B cell (primary cell): Measurements from ENCODE around the gene QRSL1. TPM values are rescaled to one million over a fixed set of nuclear protein-coding genes. Genes with fewer than 3 reads are reported as not detected.
A peak's percentile ranks its signal among the peaks of the same experiment; 100 is the strongest.

Source experiments
- ATAC-seq: fragments of 200-7000 bp; cut with Tn5 transposase; one replicate; pipeline ENCODE4 v1.10.0; 2021; ENCODE audit warnings: low read depth, mild to moderate bottlenecking, moderate number of reproducible peaks, moderate library complexity
- CTCF ChIA-PET: fragments of 350-600 bp; sonication (Branson Sonifier 250); formaldehyde crosslinking; loops from one replicate; lab custom pipeline; 2021; ENCODE audit warnings: antibody characterized with exemption, inconsistent platforms; lab: Charles Lee
- POLR2A ChIA-PET: fragments of 350-600 bp; sonication (Branson Sonifier 250); formaldehyde crosslinking; loops from one replicate; lab custom pipeline; 2021; ENCODE audit warnings: antibody characterized with exemption; lab: Charles Lee
- DNase-seq: peaks from one replicate; pipeline ENCODE4 v3.0.0; 2013
- H2AFZ ChIP-seq: 2 replicates; pipeline ENCODE4 v1.6.1; 2012; ENCODE audit warnings: mild to moderate bottlenecking, low read depth, low read length; ENCODE audit not compliant: insufficient read depth, poor library complexity, severe bottlenecking
- H3K27ac ChIP-seq, 2 donors: 1 replicate in 1 of 2; 2 replicates in 1 of 2; pipeline ENCODE4 v1.5.1; 2012 to 2013; ENCODE audit warnings: low read length in 2 of 2, mild to moderate bottlenecking in 2 of 2, moderate library complexity in 1 of 2
- H3K27me3 ChIP-seq, 4 experiments: fragments of 200-600 bp in 1 of 4; sonication (generic) in 1 of 4; replicated peaks in 1 of 4; 1 replicate in 2 of 4; 2 replicates in 2 of 4; pipeline versions ENCODE4 v1.6.1 to v1.7.0; 2013 to 2016; ENCODE audit warnings: low read length in 3 of 4, mild to moderate bottlenecking in 2 of 4, mixed read lengths in 1 of 4, moderate library complexity in 1 of 4; ENCODE audit not compliant: insufficient read depth in 4 of 4, control insufficient read depth in 3 of 4; ENCODE audit errors: control extremely low read depth in 1 of 4
- H3K36me3 ChIP-seq, 2 experiments: replicated peaks in 1 of 2; 1 replicate in 1 of 2; 2 replicates in 1 of 2; pipeline versions ENCODE4 v1.6.1 to v1.7.1; 2013; ENCODE audit warnings: low read length in 1 of 2; ENCODE audit not compliant: insufficient read depth in 2 of 2, control insufficient read depth in 1 of 2; ENCODE audit errors: control extremely low read depth in 1 of 2, extremely low read depth in 1 of 2
- H3K4me1 ChIP-seq, 2 donors: fragments of 200-600 bp in 1 of 2; sonication (generic) in 1 of 2; 1 replicate in 1 of 2; 2 replicates in 1 of 2; pipeline versions ENCODE4 v1.5.1 to v1.6.1; 2013 to 2017; ENCODE audit warnings: low read length in 2 of 2; ENCODE audit not compliant: control insufficient read depth in 2 of 2, insufficient read depth in 2 of 2
- H3K4me2 ChIP-seq: replicated peaks from 2 replicates; pipeline ENCODE3; 2012; ENCODE audit warnings: mild to moderate bottlenecking, low read depth, low read length; ENCODE audit not compliant: poor library complexity, severe bottlenecking
- H3K4me3 ChIP-seq, 5 experiments: fragments of 200-600 bp in 1 of 5; sonication (generic) in 1 of 5; 1 replicate in 3 of 5; 2 replicates in 2 of 5; pipeline versions ENCODE4 v1.5.1 to v1.7.0; 2011 to 2016; ENCODE audit warnings: low read length in 4 of 5, mild to moderate bottlenecking in 4 of 5, low read depth in 2 of 5, control low read depth in 1 of 5, moderate library complexity in 1 of 5; ENCODE audit not compliant: insufficient read depth in 1 of 5; ENCODE audit errors: control extremely low read depth in 1 of 5, extremely low read depth in 1 of 5
- H3K79me2 ChIP-seq: fragments of 200-600 bp; sonication (generic); one replicate; pipeline ENCODE4 v1.6.0; 2016; ENCODE audit warnings: low read length; ENCODE audit not compliant: control insufficient read depth, insufficient read depth
- H3K9ac ChIP-seq: fragments of 200-600 bp; sonication (generic); 2 replicates; pipeline ENCODE4 v1.6.1; 2017; ENCODE audit warnings: mild to moderate bottlenecking, low read length, moderate library complexity
- H3K9me3 ChIP-seq, 3 donors: one replicate each; pipeline versions ENCODE4 v1.6.1 to v1.7.1; 2013; ENCODE audit warnings: low read length in 2 of 3; ENCODE audit not compliant: control insufficient read depth in 2 of 3, insufficient read depth in 1 of 3; ENCODE audit errors: control extremely low read depth in 1 of 3
- H4K20me1 ChIP-seq: 2 replicates; pipeline ENCODE4 v1.6.0; 2012; ENCODE audit warnings: mild to moderate bottlenecking, low read length; ENCODE audit not compliant: insufficient read depth, control insufficient read depth, poor library complexity, severe bottlenecking
- H3K27ac Mint-ChIP-seq: one replicate; pipeline ENCODE4 v1.8.0; 2021; ENCODE audit warnings: mixed read lengths
- H3K27me3 Mint-ChIP-seq: one replicate; pipeline ENCODE4 v1.8.0; 2021; ENCODE audit warnings: mixed read lengths
- H3K4me1 Mint-ChIP-seq: one replicate; pipeline ENCODE4 v1.8.0; 2021; ENCODE audit warnings: mixed read lengths
- H3K4me3 Mint-ChIP-seq: one replicate; pipeline ENCODE4 v1.8.0; 2021; ENCODE audit warnings: mixed read lengths
- H3K9me3 Mint-ChIP-seq: one replicate; pipeline ENCODE4 v1.8.0; 2022; ENCODE audit warnings: mixed read lengths; ENCODE audit not compliant: insufficient read depth
- CTCF ChIP-seq: fragments of 200-600 bp; IDR thresholded peaks from one replicate; pipeline ENCODE4 v1.8.0; 2022; ENCODE audit warnings: antibody characterized with exemption, mild to moderate bottlenecking
- EZH2 ChIP-seq: IDR thresholded peaks from 2 replicates; pipeline ENCODE4 v1.6.1; 2012; ENCODE audit warnings: borderline replicate concordance, low read depth, mild to moderate bottlenecking, moderate library complexity, low read length; ENCODE audit not compliant: insufficient read depth, poor library complexity, severe bottlenecking
- WGBS: methylation state at CpG from one replicate; pipeline ENCODE4 v1.1.5; 2013; ENCODE audit warnings: missing lambda C conversion rate; ENCODE audit not compliant: insufficient coverage; 5-methylcytosine and 5-hydroxymethylcytosine counted together
- intact Hi-C: fragments of 100-400 bp; cut with micrococcal nuclease; formaldehyde crosslinking; loops from one replicate; pipeline ENCODE4 v1.10.0; 2022
- polyA plus RNA-seq: library from polyadenylated mRNA; depleted of rRNA; stranded (reverse); fragments of >200 nt; gene quantifications from 2 replicates; pipeline ENCODE4 v1.2.3, GENCODE V29; 2012
- total RNA-seq, 2 donors: library from RNA; stranded (reverse); fragments of 120-200 nt in 1 of 2; gene quantifications; 1 replicate in 1 of 2; 2 replicates in 1 of 2; pipeline versions ENCODE4 v1.2.3 to v1.2.4, GENCODE V29; 2013 to 2022

QRSL1 gene
- total and polyA plus RNA-seq, 2 donors (not counting 1 experiment from before 2014, with no cell fraction given) = 36.9 to 38.5 TPM

- Mint-ChIP-seq H3K4me1 (peaks cover 59% of the 10 kb centered on the region), H3K27ac (peak overlapping the region; percentile 98), H3K4me3 (peak overlapping the region; percentile 98), H3K9me3 (no peaks in the 10 kb centered on the region), H3K27me3 (no peaks in the 10 kb centered on the region)
- DNase-seq (no peak), ATAC-seq (peak; percentile 7)
- no peaks in the 10 kb centered on the region for H3K9me3 ChIP-seq
- POLR2A ChIA-PET = interaction anchor here (0.6 to 2.1 kb wide), 9 partner anchors 9 to 360 kb away, joined by 3 to 12 read pairs (median 3); no protein-coding TSS in a partner anchor
- no peaks in the 10 kb centered on the region for H4K20me1 ChIP-seq
- H3K36me3 ChIP-seq = no peaks in the 10 kb centered on the region
- peak overlapping the region; percentile 76 for H3K4me2 ChIP-seq
- peak overlapping the region; percentile 93 for H3K9ac ChIP-seq
- CTCF ChIA-PET = interaction anchor here (0.7 to 2.8 kb wide), 14 partner anchors 9 to 406 kb away, joined by 3 to 16 read pairs (median 4); partner anchors contain the start of gene CD24
- H3K4me1 ChIP-seq = peaks cover 43 to 46% of the 10 kb centered on the region in 2 donors
- WGBS = 14% methylated on average over 1 of the region's 7 CpGs
- H3K4me3 ChIP-seq = peak overlapping the region; percentile 67 to 98 (median 94)
- intact Hi-C loops = loop anchor here (1.0 to 5.0 kb wide), 9 partner anchors 9 to 400 kb away; partner anchors contain the start of genes ATG5 and MTRES1
- H2AFZ ChIP-seq = peak overlapping the region; percentile 91
- H3K79me2 ChIP-seq = peaks cover 79% of the 10 kb centered on the region
- TF ChIP-seq CTCF (no peak), EZH2 (no peak)
- no peaks in the 10 kb centered on the region for H3K27me3 ChIP-seq
- H3K27ac ChIP-seq = peak overlapping the region; percentile 87 to 97
Measured at GRCh38 chr6:106628658-106629102, 698 bp upstream of the QRSL1 start.

- H3K9me3 ChIP-seq = no peaks in the 10 kb centered on the region
- intact Hi-C loops = loop anchor here (1.0 to 5.0 kb wide), 9 partner anchors 7 to 398 kb away; partner anchors contain the start of genes ATG5 and MTRES1
- peaks cover 87% of the 10 kb centered on the region for H3K79me2 ChIP-seq
- peak overlapping the region; percentile 93 for H3K9ac ChIP-seq
- no peaks in the 10 kb centered on the region for H3K9me3 Mint-ChIP-seq
- H3K4me3 ChIP-seq = peak overlapping the region; percentile 67 to 98 (median 94)
- peak overlapping the region; percentile 98 for H3K27ac Mint-ChIP-seq
- H3K4me1 ChIP-seq = peaks cover 48 to 54% of the 10 kb centered on the region in 2 donors
- H3K4me1 Mint-ChIP-seq = peaks cover 67% of the 10 kb centered on the region
- H2AFZ ChIP-seq = peak overlapping the region; percentile 91
- H4K20me1 ChIP-seq = no peaks in the 10 kb centered on the region
- H3K27me3 Mint-ChIP-seq = no peaks in the 10 kb centered on the region
- H3K4me3 Mint-ChIP-seq = peak overlapping the region; percentile 98
- no peaks in the 10 kb centered on the region for H3K36me3 ChIP-seq
- H3K27ac ChIP-seq = peak overlapping the region; percentile 87 to 97
- ChIA-PET CTCF (interaction anchor here (1.2 to 1.5 kb wide), 6 partner anchors 8 to 350 kb away, joined by 3 to 11 read pairs (median 4); no protein-coding TSS in a partner anchor), POLR2A (interaction anchor here (2.1 kb wide), 1 partner anchor 20 kb away, joined by 12 read pairs; no protein-coding TSS in a partner anchor)
- ATAC-seq (no peak), DNase-seq (no peak)
- no peaks in the 10 kb centered on the region for H3K27me3 ChIP-seq
- H3K4me2 ChIP-seq = peak overlapping the region; percentile 76
- no peak for TF ChIP-seq EZH2
- no peak for TF ChIP-seq CTCF
- 0% methylated on average over 9 of the region's 14 CpGs for WGBS
Measured at GRCh38 chr6:106629859-106630163, 433 bp downstream of the QRSL1 start.
